H1 (cell line): ENCODE results near the gene DHX57. TPM values are rescaled to one million over a fixed set of nuclear protein-coding genes. Genes with fewer than 3 reads are reported as not detected.

Experiments used
- JUN ChIP-seq: IDR thresholded peaks from 2 replicates; pipeline ENCODE4 v1.6.1; 2011; ENCODE audit warnings: low read depth, mild to moderate bottlenecking, improper control_type of control experiment, low read length
- RNF2 ChIP-seq: fragments of 200-900, 300-1000 bp; sonication (generic); IDR thresholded peaks from 2 replicates; pipeline ENCODE4 v1.7.1; 2016; ENCODE audit warnings: borderline replicate concordance, low read depth, mild to moderate bottlenecking, antibody characterized with exemption, low read length; ENCODE audit not compliant: poor library complexity, severe bottlenecking; ENCODE audit errors: missing control alignments
- RXRA ChIP-seq: IDR thresholded peaks from 2 replicates; pipeline ENCODE4 v1.6.1; 2011; ENCODE audit warnings: low read depth, mild to moderate bottlenecking, low read length, moderate library complexity; ENCODE audit not compliant: insufficient read depth
- SP2 ChIP-seq: IDR thresholded peaks from 2 replicates; pipeline ENCODE4 v1.6.1; 2012; ENCODE audit warnings: mild to moderate bottlenecking, low read length, inconsistent platforms
- TCF12 ChIP-seq: IDR thresholded peaks from 2 replicates; pipeline ENCODE4 v1.6.1; 2011; ENCODE audit warnings: low read depth, mild to moderate bottlenecking, low read length
- TEAD4 ChIP-seq: IDR thresholded peaks from 2 replicates; pipeline ENCODE4 v1.6.1; 2012; ENCODE audit warnings: low read depth, low read length, inconsistent platforms, mixed read lengths
- polyA plus RNA-seq, 7 experiments: library from polyadenylated mRNA; depleted of rRNA in 3 of 7; stranded (reverse) in 5 of 7; unstranded in 2 of 7; fragments of >200 nt in 5 of 7; fragments of 200-250 nt in 2 of 7; gene quantifications; 1 replicate in 5 of 7; 2 replicates in 1 of 7; 4 replicates in 1 of 7; pipeline versions ENCODE4 v1.2.1 to v1.2.3, GENCODE V29; 2011 to 2013; ENCODE audit warnings: missing spikeins in 2 of 7, mixed read lengths in 2 of 7
- total RNA-seq: library from RNA; stranded (reverse); fragmentation: NEBNext Ultra II Directional; extraction: Animal tissue kit (Norgen Biotek cat#: 25700); gene quantifications from 2 replicates; pipeline ENCODE4 v1.2.1, GENCODE V29; 2021
- TF ChIP-seq, protein P1 (sequence below): fragments of 300-600 bp; sonication (generic); IDR thresholded peaks from 2 replicates; pipeline ENCODE4 v1.7.1; 2012; ENCODE audit warnings: low read length, moderate library complexity, mild to moderate bottlenecking, inconsistent platforms; ENCODE audit not compliant: insufficient replicate concordance
- TF ChIP-seq, protein P2 (sequence below): IDR thresholded peaks from 2 replicates; pipeline ENCODE4 v1.6.1; 2012; ENCODE audit warnings: inconsistent platforms
- TF ChIP-seq, protein P3 (sequence below): IDR thresholded peaks from 2 replicates; pipeline ENCODE4 v1.6.1; 2012; ENCODE audit warnings: low read length, inconsistent platforms

Gene DHX57
- total and polyA plus RNA-seq, 2 of the 8 experiments (the other 6 are each of a cell fraction or from before 2014, with no cell fraction given), result 10.7 to 32.9 TPM

DNA sequence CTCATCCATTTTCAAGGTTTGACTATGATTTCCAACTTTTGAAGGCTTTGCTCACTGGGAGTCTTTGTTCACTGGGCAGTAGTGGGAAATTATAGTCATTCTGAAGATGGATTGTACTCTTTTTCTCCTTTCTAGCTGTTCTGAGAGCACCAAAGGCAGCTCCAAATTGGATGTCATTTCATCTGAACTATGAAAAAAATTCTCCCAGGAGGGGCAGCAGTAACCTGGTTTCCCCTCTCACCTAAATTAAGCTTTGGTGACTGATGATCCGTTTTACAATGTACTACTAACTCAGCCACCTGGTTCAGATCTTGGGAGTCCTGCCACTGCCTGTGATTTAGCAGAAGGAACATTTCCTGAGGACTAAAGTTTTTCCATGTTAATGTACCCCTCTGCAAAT is 31.5 kb upstream of the DHX57 start (continued):
- TF ChIP-seq, protein P1, sequence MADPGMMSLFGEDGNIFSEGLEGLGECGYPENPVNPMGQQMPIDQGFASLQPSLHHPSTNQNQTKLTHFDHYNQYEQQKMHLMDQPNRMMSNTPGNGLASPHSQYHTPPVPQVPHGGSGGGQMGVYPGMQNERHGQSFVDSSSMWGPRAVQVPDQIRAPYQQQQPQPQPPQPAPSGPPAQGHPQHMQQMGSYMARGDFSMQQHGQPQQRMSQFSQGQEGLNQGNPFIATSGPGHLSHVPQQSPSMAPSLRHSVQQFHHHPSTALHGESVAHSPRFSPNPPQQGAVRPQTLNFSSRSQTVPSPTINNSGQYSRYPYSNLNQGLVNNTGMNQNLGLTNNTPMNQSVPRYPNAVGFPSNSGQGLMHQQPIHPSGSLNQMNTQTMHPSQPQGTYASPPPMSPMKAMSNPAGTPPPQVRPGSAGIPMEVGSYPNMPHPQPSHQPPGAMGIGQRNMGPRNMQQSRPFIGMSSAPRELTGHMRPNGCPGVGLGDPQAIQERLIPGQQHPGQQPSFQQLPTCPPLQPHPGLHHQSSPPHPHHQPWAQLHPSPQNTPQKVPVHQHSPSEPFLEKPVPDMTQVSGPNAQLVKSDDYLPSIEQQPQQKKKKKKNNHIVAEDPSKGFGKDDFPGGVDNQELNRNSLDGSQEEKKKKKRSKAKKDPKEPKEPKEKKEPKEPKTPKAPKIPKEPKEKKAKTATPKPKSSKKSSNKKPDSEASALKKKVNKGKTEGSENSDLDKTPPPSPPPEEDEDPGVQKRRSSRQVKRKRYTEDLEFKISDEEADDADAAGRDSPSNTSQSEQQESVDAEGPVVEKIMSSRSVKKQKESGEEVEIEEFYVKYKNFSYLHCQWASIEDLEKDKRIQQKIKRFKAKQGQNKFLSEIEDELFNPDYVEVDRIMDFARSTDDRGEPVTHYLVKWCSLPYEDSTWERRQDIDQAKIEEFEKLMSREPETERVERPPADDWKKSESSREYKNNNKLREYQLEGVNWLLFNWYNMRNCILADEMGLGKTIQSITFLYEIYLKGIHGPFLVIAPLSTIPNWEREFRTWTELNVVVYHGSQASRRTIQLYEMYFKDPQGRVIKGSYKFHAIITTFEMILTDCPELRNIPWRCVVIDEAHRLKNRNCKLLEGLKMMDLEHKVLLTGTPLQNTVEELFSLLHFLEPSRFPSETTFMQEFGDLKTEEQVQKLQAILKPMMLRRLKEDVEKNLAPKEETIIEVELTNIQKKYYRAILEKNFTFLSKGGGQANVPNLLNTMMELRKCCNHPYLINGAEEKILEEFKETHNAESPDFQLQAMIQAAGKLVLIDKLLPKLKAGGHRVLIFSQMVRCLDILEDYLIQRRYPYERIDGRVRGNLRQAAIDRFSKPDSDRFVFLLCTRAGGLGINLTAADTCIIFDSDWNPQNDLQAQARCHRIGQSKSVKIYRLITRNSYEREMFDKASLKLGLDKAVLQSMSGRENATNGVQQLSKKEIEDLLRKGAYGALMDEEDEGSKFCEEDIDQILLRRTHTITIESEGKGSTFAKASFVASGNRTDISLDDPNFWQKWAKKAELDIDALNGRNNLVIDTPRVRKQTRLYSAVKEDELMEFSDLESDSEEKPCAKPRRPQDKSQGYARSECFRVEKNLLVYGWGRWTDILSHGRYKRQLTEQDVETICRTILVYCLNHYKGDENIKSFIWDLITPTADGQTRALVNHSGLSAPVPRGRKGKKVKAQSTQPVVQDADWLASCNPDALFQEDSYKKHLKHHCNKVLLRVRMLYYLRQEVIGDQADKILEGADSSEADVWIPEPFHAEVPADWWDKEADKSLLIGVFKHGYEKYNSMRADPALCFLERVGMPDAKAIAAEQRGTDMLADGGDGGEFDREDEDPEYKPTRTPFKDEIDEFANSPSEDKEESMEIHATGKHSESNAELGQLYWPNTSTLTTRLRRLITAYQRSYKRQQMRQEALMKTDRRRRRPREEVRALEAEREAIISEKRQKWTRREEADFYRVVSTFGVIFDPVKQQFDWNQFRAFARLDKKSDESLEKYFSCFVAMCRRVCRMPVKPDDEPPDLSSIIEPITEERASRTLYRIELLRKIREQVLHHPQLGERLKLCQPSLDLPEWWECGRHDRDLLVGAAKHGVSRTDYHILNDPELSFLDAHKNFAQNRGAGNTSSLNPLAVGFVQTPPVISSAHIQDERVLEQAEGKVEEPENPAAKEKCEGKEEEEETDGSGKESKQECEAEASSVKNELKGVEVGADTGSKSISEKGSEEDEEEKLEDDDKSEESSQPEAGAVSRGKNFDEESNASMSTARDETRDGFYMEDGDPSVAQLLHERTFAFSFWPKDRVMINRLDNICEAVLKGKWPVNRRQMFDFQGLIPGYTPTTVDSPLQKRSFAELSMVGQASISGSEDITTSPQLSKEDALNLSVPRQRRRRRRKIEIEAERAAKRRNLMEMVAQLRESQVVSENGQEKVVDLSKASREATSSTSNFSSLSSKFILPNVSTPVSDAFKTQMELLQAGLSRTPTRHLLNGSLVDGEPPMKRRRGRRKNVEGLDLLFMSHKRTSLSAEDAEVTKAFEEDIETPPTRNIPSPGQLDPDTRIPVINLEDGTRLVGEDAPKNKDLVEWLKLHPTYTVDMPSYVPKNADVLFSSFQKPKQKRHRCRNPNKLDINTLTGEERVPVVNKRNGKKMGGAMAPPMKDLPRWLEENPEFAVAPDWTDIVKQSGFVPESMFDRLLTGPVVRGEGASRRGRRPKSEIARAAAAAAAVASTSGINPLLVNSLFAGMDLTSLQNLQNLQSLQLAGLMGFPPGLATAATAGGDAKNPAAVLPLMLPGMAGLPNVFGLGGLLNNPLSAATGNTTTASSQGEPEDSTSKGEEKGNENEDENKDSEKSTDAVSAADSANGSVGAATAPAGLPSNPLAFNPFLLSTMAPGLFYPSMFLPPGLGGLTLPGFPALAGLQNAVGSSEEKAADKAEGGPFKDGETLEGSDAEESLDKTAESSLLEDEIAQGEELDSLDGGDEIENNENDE, result no peak
- TF ChIP-seq RNF2 (no peak), SP2 (no peak), TCF12 (no peak), JUN (no peak), TEAD4 (no peak), RXRA (no peak)
- TF ChIP-seq, protein P2, sequence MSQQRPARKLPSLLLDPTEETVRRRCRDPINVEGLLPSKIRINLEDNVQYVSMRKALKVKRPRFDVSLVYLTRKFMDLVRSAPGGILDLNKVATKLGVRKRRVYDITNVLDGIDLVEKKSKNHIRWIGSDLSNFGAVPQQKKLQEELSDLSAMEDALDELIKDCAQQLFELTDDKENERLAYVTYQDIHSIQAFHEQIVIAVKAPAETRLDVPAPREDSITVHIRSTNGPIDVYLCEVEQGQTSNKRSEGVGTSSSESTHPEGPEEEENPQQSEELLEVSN, result no peak
- TF ChIP-seq, protein P3, sequence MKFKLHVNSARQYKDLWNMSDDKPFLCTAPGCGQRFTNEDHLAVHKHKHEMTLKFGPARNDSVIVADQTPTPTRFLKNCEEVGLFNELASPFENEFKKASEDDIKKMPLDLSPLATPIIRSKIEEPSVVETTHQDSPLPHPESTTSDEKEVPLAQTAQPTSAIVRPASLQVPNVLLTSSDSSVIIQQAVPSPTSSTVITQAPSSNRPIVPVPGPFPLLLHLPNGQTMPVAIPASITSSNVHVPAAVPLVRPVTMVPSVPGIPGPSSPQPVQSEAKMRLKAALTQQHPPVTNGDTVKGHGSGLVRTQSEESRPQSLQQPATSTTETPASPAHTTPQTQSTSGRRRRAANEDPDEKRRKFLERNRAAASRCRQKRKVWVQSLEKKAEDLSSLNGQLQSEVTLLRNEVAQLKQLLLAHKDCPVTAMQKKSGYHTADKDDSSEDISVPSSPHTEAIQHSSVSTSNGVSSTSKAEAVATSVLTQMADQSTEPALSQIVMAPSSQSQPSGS, result no peak
